ENCODE results near the gene SLC22A5.
"Not testable (repeated sequence)": the region's sequence is repeated elsewhere in the genome, so short reads cannot be mapped to it uniquely, and the experiment has no call there.

SLC22A5 gene

GRCh38 chr5:132415516-132415915, 46.0 kb downstream of the SLC22A5 start:
- DNase-seq = not testable (repeated sequence)

DNA sequence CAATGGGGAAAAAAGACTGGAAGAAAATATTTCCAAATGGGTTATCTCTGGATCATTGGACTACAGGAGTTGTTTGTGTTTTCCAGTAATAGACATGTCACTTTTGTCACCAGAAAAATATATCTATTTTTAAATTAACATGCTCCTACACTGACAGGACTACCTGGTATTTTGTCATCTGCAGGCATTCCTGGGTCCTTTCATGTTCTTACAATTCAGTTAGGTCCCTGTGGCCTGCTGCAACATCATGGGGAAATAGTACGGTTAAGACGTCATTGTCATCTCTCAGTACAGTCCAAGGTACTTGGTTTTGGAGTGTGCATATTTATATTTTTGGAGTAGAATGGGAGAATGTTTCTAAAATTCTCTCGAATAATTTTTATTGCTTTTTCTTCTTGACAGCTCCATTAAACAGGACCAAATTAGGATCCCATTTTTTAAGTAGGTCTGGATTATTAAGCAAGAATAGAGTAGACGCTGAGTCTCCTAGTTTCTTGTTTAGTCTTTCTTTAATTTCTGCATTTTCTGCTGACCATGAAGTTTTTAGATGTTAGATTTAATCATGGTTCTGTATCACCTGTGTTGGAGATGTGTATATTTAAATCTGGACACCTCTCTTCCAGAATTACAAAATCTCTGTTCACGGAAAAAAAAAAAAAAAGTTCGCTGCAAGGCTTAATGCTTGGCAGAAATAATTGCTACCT, 46.9 kb downstream of the SLC22A5 start:
- DNase-seq = no peak

GRCh38 chr5:132417010-132417439, 47.5 kb downstream of the SLC22A5 start:
- no peak for DNase-seq

GRCh38 chr5:132417461-132417860, 48.0 kb downstream of the SLC22A5 start:
- no peak for DNase-seq

DNA sequence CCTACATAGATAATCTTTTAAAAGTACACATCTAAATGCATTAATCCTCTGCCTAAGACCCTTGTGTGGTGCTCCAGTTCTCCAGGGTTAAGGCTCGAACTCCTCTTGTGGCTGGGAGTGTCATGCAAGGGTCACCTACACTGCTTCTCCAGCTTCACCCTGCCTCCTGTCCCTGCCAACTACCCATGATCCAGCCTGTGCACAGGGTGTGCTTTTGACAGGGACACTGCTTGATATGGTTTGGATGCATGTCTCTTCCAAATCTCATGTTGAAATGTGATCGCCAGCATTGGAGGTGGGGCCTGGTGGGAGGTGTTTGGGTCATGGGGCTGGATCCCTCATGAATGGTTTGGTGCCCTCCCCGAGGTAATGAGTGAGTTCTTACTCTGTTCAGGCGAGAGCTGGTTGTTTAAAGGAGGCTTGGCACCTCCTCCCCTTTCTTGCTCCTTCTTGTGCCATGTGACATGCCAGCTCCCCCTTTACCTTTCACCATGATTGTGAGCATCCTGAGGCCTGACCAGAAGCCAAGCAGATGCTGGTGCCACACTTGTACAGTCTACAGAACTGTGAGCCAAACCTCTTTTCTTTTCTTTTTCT, 48.5 kb downstream of the SLC22A5 start:
- no peak for DNase-seq

DNA sequence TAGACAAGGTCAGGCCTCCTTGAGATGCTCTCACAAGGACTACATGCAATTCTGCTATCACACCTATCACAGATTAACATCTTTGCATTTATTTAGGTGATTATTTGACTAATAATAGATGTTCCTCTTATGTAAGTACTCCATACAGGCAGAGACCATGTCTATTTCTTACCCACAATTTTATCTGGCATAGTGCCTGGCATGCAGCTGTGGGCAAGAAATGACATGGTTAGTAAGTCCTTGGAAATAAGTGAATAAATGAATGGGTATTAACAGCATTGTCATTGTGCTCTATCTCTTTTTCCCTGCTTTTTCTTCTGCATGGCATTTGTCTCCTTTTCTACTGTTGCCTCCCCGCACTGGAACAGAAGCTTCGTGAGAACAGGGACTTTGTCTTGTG, 49.4 kb downstream of the SLC22A5 start:
- DNase-seq = no peak

GRCh38 chr5:132419502-132420468, 50.3 kb downstream of the SLC22A5 start:
- peak; percentile 63 for DNase-seq

DNA sequence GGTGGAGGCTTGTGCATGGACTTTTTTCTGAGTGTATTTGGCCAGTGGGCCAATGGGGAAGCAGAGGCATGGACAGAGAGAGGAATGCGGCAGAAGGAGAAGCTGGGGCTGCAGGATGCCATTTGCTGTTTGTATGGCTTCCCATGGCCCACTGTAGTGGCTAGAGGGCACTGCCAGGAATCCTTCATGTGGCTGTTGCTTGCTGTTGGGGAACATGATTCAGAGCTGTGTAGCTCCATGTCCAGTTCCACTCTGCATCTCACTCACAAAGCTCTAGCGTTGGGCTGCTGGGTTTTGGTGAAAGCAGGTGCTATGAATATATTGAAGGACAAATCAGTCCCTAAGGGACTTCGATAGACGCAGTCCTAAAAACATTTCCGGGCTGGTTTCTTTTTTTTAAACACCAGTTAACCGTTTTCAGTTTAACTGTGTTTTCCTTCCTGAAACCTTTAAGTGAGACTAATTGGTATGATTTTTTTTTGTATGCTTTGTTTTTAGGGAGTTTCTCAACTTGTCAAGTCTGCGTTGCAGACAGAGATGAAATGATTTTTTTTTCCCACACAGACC, 51.3 kb downstream of the SLC22A5 start:
- DNase-seq = no peak

GRCh38 chr5:132421462-132421861, 52.0 kb downstream of the SLC22A5 start:
- no peak for DNase-seq

DNA sequence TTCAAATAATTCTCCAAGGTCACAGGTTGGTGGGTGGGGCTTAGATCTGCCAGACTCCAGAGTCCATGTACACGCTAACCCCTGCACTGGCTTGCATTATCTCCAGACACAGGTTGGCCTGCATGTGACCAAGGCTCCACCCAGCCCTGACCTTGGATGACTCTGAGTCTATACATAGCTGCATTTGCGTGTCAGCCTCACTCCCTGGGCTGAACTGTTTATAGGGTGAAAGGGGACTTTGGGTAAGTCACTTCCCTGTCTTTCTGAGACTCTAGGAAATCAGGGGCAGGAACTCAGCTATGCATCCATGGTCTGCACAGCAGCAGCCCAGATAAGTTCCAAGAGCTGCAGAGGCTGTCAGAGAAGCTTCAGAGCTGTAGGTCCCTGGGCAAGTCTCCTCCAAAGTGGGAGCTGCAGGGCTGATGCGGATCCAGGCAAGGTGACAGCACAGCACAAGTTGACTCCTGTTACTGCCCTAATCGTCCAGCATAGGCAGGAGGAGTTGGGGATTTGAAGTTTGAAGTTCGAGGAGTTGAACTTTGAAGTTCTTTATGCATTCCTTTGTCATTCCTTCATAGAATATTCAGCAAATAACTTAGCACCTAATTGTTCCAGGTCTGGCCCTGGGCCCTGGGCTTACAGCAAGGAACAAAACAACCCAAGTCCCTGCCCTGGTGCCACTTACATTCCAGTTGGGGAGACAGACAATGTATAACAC, 53.4 kb downstream of the SLC22A5 start:
- DNase-seq = no peak

DNA sequence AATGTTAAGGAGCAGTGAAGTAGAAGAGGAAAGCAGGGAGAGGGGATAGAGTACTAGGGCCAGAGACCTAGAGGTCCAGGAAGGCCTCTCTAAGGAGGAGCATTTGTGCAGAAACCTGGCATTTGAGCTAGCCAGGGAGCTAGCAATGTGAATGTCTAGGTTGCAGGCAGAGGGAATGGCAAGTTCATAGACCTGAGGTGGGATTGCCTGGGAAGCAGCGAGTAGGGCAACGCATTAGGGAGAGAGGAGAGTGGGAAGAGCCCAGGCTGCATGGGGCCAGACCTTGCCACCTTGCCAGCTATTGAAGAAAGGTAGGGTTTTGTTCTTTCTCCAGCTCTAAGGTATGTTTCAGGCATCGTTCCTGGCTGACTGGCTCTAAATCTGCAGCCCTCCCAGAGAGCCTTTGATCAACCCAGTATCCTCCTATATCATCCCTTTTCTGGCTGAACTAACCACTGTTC, 54.0 kb downstream of the SLC22A5 start:
- DNase-seq = no peak

DNA sequence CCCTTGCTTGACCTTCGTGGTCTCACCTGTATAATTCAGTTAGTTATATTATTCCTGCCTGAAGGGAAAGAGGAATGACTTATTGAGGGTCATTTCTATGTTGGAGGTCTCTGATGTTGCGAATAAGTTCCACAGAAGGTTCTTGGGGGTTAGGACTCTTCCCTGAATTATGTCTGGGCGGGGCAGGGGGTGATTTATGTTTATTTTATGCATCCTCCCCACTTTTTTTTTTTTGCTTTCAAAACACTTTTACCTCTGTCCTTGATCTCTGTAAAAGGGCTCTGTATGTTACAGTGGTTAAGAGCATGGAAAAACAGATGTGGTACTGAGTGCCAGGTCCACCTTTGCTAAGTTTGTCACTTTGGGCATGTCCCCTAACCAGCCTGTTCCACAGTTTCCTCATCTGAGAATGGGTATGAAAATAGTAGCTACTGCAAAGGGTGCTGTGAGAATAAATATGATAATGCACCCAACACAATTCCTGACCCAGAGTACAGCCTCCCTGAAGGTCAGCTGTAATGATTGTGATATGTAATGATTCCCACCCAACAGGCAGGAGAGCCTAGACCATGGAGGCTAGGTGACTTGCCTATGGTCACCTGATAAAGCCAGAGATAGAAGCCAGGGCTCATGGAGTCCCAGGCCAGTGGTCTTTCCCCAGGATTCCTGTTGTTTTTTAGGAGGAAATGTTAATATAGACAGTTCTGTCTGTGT, 54.8 kb downstream of the SLC22A5 start:
- DNase-seq = no peak

DNA sequence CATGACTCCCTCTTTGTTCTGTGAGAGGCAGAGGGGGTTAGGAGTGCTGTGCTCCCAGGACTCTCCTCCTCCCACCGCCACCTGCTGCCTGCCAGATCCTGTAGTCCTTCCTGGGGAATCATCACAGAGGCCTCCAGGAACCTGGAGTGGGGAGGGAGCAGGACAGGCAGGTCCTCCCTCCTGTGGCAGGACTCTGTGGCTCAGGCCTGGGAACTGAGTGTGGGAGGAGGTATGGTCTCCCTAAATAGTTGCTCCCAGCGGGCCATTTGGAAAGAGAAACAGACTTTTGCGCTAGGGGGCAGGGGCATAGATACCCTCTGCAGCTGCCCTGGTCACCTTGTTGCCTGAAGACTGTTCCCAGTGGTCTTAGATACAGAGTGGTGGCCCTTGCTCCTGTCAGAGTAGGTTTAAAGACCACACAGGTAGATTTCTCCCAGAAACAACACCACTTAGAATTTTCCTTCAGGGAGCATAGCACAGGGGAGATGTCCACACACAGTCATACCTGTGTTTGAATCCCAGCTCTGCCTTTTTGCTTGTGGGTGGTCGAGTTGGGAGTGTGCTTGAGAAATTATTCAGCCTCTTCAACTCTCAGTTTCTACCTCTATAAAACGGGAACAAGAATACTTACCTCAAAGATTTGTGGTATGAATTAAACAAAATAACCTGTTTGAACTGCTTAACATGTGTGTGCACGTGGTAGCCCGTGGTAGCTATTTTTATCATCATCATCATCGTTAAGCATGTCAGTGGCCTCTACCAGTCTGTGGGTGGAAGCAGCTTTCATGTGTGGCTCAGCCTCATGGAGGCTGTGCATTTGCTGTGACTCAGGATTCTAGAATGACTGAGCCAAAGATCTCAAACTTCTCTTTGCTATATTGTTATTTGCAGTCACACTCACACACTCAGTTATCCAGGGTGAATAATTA, 55.8 kb downstream of the SLC22A5 start:
- no peak for DNase-seq

DNA sequence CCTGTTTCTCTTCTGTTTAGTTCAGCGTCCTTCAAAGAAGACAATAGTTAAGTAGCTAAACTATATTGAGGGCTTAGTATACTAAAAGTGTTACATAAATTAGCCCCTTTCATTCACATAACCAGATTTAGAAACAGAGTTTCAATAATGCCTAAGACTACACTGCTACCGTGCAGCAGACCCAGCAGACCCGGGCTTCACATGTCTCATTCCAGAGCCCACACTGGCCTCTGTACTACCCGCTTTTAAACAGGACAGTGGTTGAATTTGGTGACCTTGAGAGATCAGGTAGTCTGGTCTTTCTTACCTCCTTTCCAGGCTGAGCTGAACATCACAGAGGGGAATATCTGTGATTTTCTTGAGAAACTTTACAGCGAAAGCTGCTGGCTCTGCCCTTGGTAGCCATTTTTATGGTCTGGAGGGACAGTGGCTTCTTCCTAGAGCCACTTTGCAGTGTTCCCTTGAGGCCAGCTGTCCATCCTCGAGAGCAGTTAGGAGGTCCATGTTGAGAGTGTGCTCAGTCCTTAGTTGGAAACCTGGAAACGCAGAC, 56.5 kb downstream of the SLC22A5 start:
- DNase-seq = no peak

DNA sequence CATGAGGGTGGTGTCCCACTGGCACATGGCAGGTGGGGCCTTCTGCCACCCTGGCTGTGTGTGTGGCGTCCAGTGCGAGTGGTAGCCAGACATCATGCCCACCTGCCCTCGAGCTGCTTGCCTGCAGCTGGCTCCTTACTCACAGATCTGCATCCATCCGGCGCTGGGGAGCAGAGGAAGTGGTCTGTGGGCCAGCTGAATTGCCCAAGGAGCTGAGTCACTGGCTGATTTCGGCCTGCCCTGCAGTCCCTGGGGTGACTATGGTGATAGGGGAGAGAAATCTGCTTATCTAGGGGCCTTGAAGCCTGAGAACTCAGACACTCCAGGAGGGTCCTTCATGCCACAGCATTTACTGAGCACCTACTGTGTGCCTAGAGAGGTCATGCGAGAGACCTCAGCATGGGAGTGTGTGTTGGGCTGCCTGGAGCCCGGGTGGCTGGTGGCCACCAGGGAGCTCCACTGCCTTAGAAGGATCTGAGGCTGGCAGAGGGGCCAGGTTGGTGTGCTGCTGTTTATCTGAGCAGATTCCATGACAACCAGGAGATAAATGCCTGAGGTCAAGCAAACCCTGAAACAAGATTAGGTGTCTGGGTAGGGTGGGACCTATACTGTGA, 57.1 kb downstream of the SLC22A5 start:
- DNase-seq = peak; percentile 70

DNA sequence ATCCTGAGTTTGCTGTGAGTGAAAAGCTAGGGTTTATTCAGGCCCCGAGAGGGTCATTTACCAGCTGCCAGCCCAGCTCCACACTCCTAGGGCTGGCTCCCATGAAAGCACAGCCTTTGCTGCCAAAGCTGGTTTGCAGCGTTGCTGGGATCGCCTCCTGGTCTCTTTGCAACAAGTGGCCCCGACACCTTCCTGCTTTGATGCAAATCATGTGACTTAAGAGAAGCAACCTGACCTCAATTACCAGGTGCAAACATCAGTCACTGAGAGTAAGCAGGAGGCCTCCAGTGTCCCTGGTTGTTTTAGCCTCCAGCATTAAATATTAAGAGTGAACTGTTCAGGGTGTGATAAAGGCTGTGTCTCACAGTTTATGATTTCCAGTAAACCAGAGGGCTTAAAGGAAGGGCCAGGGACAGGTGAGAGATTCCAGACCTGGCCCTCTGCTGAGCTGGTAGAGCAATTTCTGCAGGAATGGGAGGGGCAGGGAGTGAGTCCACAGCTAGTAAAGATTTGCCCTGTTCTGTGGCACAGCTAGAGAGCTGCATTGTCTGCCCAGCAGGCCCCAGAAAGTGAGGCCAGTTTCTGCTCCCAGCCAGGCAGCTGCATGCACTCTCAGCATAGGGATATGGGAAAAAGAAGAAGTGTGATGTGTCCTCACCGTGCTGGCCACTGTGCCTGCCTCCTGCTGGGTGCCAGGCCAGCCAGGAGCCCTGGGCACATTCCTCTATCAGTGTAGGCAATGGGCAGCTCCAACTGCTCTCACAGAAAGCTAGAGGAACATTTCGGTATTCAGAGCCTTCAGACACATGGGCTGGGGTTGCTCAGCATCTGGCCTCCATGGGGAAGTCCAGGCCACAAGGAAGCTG, 58.0 kb downstream of the SLC22A5 start:
- no peak for DNase-seq

- DNase-seq = no peak
Observed at GRCh38 chr5:132428147-132428482, 58.6 kb downstream of the SLC22A5 start.

- DNase-seq = peak; percentile 57
Observed at GRCh38 chr5:132428484-132429462, 59.3 kb downstream of the SLC22A5 start.
